Medulla oblongata (tissue), 1 donor: Measurements from ENCODE around the gene IFT43.
A peak's percentile ranks its signal among the peaks of the same experiment; 100 is the strongest.

Experiments
- DNase-seq: peaks from one replicate; pipeline ENCODE4 v3.0.0-alpha.2; 2015; ENCODE audit errors: extremely low spot score

Gene IFT43

GRCh38 chr14:76080471-76080870 is 94.9 kb downstream of the IFT43 start:
- peak; percentile 45 for DNase-seq

- DNase-seq: peak; percentile 53
Observed at GRCh38 chr14:76081642-76082041, 96.1 kb downstream of the IFT43 start.

- DNase-seq: peak; percentile 38
Observed at GRCh38 chr14:76083796-76084765, 98.5 kb downstream of the IFT43 start.

GRCh38 chr14:76085358-76085757 is 99.8 kb downstream of the IFT43 start:
- no peak for DNase-seq

- peak; percentile 60 for DNase-seq
Observed at GRCh38 chr14:76086636-76087035, 101.1 kb downstream of the IFT43 start.

GRCh38 chr14:76088326-76088725 is 102.8 kb downstream of the IFT43 start:
- DNase-seq: no peak

- no peak for DNase-seq
Observed at GRCh38 chr14:76088771-76089571, 103.4 kb downstream of the IFT43 start.

GRCh38 chr14:76089575-76089974 is 104.0 kb downstream of the IFT43 start:
- DNase-seq: no peak

- peak; percentile 77 for DNase-seq
Observed at GRCh38 chr14:76090616-76091391, 105.2 kb downstream of the IFT43 start.

- no peak for DNase-seq
Observed at GRCh38 chr14:76093077-76093476, 107.5 kb downstream of the IFT43 start.

- no peak for DNase-seq
Observed at GRCh38 chr14:76096257-76096656, 110.7 kb downstream of the IFT43 start.

GRCh38 chr14:76097547-76097946 is 112.0 kb downstream of the IFT43 start:
- DNase-seq: no peak

- DNase-seq: no peak
Observed at GRCh38 chr14:76098047-76098446, 112.5 kb downstream of the IFT43 start.

- no peak for DNase-seq
Observed at GRCh38 chr14:76098916-76099675, 113.5 kb downstream of the IFT43 start.

GRCh38 chr14:76100236-76100635 is 114.7 kb downstream of the IFT43 start:
- DNase-seq: no peak

GRCh38 chr14:76101391-76102379 is 116.1 kb downstream of the IFT43 start:
- DNase-seq: peak; percentile 53

- no peak for DNase-seq
Observed at GRCh38 chr14:76104802-76105355, 119.3 kb downstream of the IFT43 start.

- no peak for DNase-seq
Observed at GRCh38 chr14:76106188-76106587, 120.6 kb downstream of the IFT43 start.

- no peak for DNase-seq
Observed at GRCh38 chr14:76109087-76109880, 123.7 kb downstream of the IFT43 start.
